Esophagus squamous epithelium (tissue), 5 donors: ENCODE results near the gene FTSJ1. TPM values are rescaled to one million over a fixed set of nuclear protein-coding genes. Genes with fewer than 3 reads are reported as not detected.

ENCODE experiments used
- DNase-seq: peaks from one replicate; lab custom pipeline; 2025; lab: John Stamatoyannopoulos, UW
- H3K27ac ChIP-seq, 4 donors: fragments of 200-600 bp; sonication (generic); one replicate each; pipeline ENCODE4 v1.5.1; 2016 to 2019; ENCODE audit warnings: mild to moderate bottlenecking in 1 of 4
- H3K27me3 ChIP-seq, 4 donors: fragments of 200-600 bp; sonication (generic); 1 replicate in 3 of 4; 2 replicates in 1 of 4; pipeline versions ENCODE4 v1.5.1 to v1.6.0; 2017 to 2021; ENCODE audit warnings: antibody characterized with exemption in 1 of 4
- H3K36me3 ChIP-seq, 3 donors: fragments of 200-600 bp; sonication (generic); one replicate each; pipeline ENCODE4 v1.5.1; 2016 to 2019
- H3K4me1 ChIP-seq, 3 donors: fragments of 200-600 bp; sonication (generic); one replicate each; pipeline ENCODE4 v1.5.1; 2017 to 2019
- H3K4me3 ChIP-seq, 4 donors: fragments of 200-600 bp; sonication (generic); 1 replicate in 3 of 4; 2 replicates in 1 of 4; pipeline ENCODE4 v1.5.1; 2016 to 2019; ENCODE audit warnings: mild to moderate bottlenecking in 2 of 4, moderate library complexity in 1 of 4
- H3K9me3 ChIP-seq, 3 donors: fragments of 200-600 bp; sonication (generic); one replicate each; pipeline ENCODE4 v1.5.1; 2016 to 2019
- POLR2A ChIP-seq, 4 donors: fragments of 450-650 bp; IDR thresholded peaks; one replicate each; pipeline ENCODE4 v1.6.1; 2017; ENCODE audit warnings: antibody characterized with exemption in 4 of 4, mild to moderate bottlenecking in 4 of 4, moderate library complexity in 3 of 4
- WGBS, 2 donors: methylation state at CpG; one replicate each; pipeline ENCODE4 v1.1.5; 2018; 5-methylcytosine and 5-hydroxymethylcytosine counted together
- intact Hi-C: fragments of 100-400 bp; cut with DNase I; formaldehyde crosslinking; loops from one replicate; pipeline ENCODE4 v1.15.0; 2022
- total RNA-seq, 4 donors: library from RNA; depleted of rRNA; stranded (reverse); fragments of >200 nt; gene quantifications; one replicate each; pipeline ENCODE4 v1.1.0, GENCODE V29; 2016
- TF ChIP-seq, protein P1 (sequence below), 6 experiments: fragments of 450-650 bp in 4 of 6; fragments of 200-600 bp in 2 of 6; sonication (generic) in 2 of 6; IDR thresholded peaks; one replicate each; pipeline ENCODE4 v1.5.1; 2016 to 2019; ENCODE audit warnings: antibody characterized with exemption in 6 of 6, mild to moderate bottlenecking in 4 of 6, moderate library complexity in 4 of 6
- donor health status: DM: yes; HTN: yes; CAD: no.

FTSJ1 gene
- total RNA-seq, 4 donors from 2014 or later = 33.4 to 61.8 (median 45.8) TPM

DNA sequence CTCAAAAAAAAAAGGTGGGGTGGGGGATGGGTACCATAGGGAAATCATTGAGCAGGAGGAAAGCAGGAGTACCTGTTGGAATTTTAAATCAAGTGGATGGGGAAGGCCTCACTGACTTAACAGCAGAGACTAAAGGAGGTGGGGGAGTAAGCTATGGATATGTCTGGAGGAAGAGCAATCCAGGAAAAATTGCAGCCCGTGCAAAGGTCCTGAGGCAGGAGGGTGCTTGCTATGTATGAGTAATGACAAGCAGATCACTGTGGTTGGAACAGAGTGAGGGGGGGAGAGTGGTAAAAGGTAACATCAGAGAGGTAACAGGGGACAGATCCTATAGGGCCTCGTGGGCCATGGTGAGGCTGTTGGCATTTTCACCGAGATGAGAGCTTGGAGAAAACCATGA lies 4.1 kb downstream of the FTSJ1 start:
- no peak for TF ChIP-seq POLR2A (IDR thresholded peaks at IDR 0.05)
- TF ChIP-seq, protein P1, sequence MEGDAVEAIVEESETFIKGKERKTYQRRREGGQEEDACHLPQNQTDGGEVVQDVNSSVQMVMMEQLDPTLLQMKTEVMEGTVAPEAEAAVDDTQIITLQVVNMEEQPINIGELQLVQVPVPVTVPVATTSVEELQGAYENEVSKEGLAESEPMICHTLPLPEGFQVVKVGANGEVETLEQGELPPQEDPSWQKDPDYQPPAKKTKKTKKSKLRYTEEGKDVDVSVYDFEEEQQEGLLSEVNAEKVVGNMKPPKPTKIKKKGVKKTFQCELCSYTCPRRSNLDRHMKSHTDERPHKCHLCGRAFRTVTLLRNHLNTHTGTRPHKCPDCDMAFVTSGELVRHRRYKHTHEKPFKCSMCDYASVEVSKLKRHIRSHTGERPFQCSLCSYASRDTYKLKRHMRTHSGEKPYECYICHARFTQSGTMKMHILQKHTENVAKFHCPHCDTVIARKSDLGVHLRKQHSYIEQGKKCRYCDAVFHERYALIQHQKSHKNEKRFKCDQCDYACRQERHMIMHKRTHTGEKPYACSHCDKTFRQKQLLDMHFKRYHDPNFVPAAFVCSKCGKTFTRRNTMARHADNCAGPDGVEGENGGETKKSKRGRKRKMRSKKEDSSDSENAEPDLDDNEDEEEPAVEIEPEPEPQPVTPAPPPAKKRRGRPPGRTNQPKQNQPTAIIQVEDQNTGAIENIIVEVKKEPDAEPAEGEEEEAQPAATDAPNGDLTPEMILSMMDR (IDR thresholded peaks at IDR 0.05) = no peak
- DNase-seq = no peak
- Histone ChIP-seq H3K9me3 (no peaks in the 10 kb centered on the region), H3K27me3 (no peaks in the 10 kb centered on the region), H3K27ac (no peak overlapping the region), H3K36me3 (peaks cover 0 to 48% (median 5%) of the 10 kb centered on the region in 3 donors), H3K4me3 (no peak overlapping the region), H3K4me1 (peaks cover 0 to 19% (median 2%) of the 10 kb centered on the region in 3 donors)
- intact Hi-C loops = no loop called here
- WGBS, 2 donors = 81 to 92% methylated on average over 3 of the region's 3 CpGs

DNA sequence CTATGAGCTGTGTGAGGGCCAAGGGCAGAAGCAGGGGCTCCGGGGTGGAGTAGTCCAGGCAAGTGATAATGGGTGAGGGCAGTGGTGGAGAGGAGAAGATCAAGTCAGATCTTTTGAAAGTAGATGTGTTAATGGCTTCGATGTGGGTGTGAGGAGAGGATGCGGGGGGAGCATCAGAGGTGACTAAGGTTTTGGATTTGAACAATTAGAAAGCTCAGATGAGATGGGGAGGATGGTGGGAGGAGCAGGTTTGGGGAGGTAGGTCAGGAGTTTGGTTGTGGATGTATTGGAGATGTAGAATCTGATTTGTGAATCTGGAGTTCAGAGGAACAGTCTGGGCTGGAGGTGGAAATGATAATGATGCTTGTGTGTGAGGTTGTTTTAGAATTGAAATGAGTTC lies 4.6 kb downstream of the FTSJ1 start:
- TF ChIP-seq POLR2A (IDR thresholded peaks at IDR 0.05) = no peak
- TF ChIP-seq, protein P1 (IDR thresholded peaks at IDR 0.05) = no peak
- DNase-seq = no peak
- Histone ChIP-seq H3K27ac (no peak overlapping the region), H3K9me3 (no peaks in the 10 kb centered on the region), H3K36me3 (peaks cover 0 to 52% (median 5%) of the 10 kb centered on the region in 3 donors), H3K4me3 (no peak overlapping the region), H3K4me1 (peaks cover 0 to 14% (median 0%) of the 10 kb centered on the region in 3 donors), H3K27me3 (no peaks in the 10 kb centered on the region)
- intact Hi-C loops = no loop called here
- 80 to 82% methylated on average over 3 of the region's 3 CpGs for WGBS, 2 donors

DNA sequence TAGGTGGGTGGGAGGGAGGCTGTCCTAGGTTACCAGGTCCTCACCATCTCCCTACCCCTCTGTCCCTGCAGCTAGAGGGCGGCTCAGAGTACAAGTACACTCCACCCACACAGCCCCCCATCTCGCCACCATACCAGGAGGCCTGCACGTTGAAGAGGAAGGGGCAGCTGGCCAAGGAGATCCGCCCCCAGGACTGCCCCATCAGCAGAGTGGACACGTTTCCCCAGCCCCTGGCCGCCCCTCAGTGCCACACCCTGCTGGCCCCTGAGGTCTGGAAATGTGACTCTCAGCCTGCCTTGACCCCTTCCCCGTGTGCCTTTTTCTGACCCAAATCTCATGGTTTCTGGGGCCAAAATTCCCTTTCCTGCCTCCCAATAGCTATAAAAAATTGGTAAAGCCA lies 6.5 kb downstream of the FTSJ1 start:
- Histone ChIP-seq H3K27ac (no peak overlapping the region), H3K9me3 (no peaks in the 10 kb centered on the region), H3K4me1 (peaks cover 0 to 5% (median 0%) of the 10 kb centered on the region in 3 donors), H3K4me3 (no peak overlapping the region), H3K36me3 (peaks cover 0 to 56% (median 5%) of the 10 kb centered on the region in 3 donors), H3K27me3 (no peaks in the 10 kb centered on the region)
- intact Hi-C loops = no loop called here
- DNase-seq = no peak
- TF ChIP-seq, protein P1 (IDR thresholded peaks at IDR 0.05) = no peak
- no peak for TF ChIP-seq POLR2A (IDR thresholded peaks at IDR 0.05)
- WGBS, 2 donors = 50 to 69% methylated on average over 1 to 2 of the region's 7 CpGs

DNA sequence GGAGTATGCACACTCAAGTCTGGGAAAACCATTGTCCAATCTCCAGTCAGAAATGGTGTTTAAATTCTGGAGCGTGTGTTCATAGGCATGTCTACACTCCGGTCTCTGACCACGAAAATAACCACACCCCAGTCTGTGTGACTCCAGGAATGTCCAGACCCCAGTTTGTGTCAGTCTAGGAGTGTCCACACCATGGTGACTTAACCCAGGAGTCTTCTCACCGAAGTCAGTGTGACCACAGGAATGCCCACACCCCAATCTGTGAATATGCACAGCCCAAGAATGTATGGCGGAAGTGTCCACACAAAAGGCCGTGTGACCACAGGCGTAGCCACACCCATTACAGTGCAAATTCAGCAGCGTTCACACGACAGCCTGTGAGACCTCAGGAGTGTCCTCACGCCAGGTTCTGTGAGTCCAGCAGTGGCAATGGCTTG lies 11.4 kb downstream of the FTSJ1 start:
- H3K4me1 ChIP-seq = peaks cover 0 to 22% (median 0%) of the 10 kb centered on the region in 3 donors

DNA sequence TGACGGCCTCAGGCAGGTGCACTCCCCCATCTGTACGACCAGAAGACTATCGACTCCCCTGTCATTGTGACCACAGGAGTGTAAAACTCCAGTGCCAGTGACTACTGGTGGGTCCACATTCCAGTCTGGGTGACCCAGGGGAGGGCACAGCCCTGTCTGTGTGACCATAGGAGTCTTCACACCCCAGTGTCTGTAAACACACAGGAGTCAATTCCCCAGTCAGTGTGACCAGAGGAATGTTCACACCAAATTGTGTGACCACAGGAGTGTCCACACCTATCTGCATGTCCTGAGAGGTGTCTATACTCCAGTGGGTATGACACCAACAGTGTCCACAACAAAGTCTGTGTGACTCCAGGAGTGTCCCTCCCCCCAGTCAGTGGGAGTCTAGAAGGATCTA lies 12.0 kb downstream of the FTSJ1 start:
- Histone ChIP-seq H3K27me3 (no peaks in the 10 kb centered on the region), H3K9me3 (no peaks in the 10 kb centered on the region), H3K4me3 (no peak overlapping the region), H3K4me1 (peaks cover 0 to 24% (median 0%) of the 10 kb centered on the region in 3 donors), H3K36me3 (peaks cover 0 to 29% (median 0%) of the 10 kb centered on the region in 3 donors), H3K27ac (peak overlapping the region in 1 of 4 donors; percentile 57)
- 74% methylated on average over 3 of the region's 3 CpGs; no CpG with 5 or more reads in 1 of the 2 donors for WGBS, 2 donors
- intact Hi-C loops = no loop called here
- TF ChIP-seq POLR2A (IDR thresholded peaks at IDR 0.05) = no peak
- no peak for DNase-seq

More for the DNA sequence above, 11.4 kb downstream of the FTSJ1 start:
- H3K27me3 ChIP-seq = no peaks in the 10 kb centered on the region
- intact Hi-C loops = no loop called here
- WGBS, 2 donors = 66% methylated on average over 2 of the region's 10 CpGs; no CpG with 5 or more reads in 1 of the 2 donors
- peak overlapping the region in 1 of 4 donors; percentile 57 for H3K27ac ChIP-seq
- no peak overlapping the region for H3K4me3 ChIP-seq
- no peak for TF ChIP-seq POLR2A (IDR thresholded peaks at IDR 0.05)
- peaks cover 0 to 35% (median 0%) of the 10 kb centered on the region in 3 donors for H3K36me3 ChIP-seq
- DNase-seq = no peak
- no peaks in the 10 kb centered on the region for H3K9me3 ChIP-seq

DNA sequence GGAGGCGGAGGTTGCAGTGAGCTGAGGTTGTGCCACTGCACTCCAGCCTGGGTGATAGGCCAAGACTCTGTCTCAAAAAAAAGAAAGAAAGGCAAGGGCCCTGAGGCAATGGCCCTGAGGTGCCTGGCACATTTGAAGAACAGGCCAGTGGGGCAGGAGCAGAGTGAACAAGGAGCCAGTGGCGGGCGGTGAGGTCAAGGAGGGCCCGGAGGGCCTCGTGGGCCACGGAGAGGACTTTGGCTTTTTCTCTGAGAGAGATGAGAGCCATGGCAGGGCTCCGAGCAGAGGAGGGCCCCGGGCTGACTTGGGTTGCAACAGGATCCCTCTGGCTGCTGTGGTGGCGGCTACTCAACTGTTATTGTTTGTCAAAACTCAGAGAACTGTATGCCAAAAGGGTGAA lies 13.3 kb downstream of the FTSJ1 start:
- Histone ChIP-seq H3K27ac (peak overlapping the region in 1 of 4 donors; percentile 25), H3K27me3 (no peaks in the 10 kb centered on the region), H3K9me3 (no peaks in the 10 kb centered on the region), H3K36me3 (peaks cover 0 to 16% (median 0%) of the 10 kb centered on the region in 3 donors), H3K4me3 (no peak overlapping the region), H3K4me1 (peaks cover 0 to 24% (median 0%) of the 10 kb centered on the region in 3 donors)
- WGBS, 2 donors = 76 to 86% methylated on average over 1 to 8 of the region's 9 CpGs
- TF ChIP-seq POLR2A (IDR thresholded peaks at IDR 0.05) = no peak
- TF ChIP-seq, protein P1 (IDR thresholded peaks at IDR 0.05) = no peak
- no peak for DNase-seq
- intact Hi-C loops = no loop called here
